HG03064 (cell line): ENCODE results near the gene DMGDH.
"Not testable (repeated sequence)": the region's sequence is repeated elsewhere in the genome, so short reads cannot be mapped to it uniquely, and the experiment has no call there.

Experiments
- ATAC-seq: cut with Tn5 transposase; IDR thresholded peaks from one replicate; pipeline ENCODE4 v1.9.1; 2021; ENCODE audit warnings: low read depth; ENCODE audit not compliant: unreplicated experiment

The DMGDH gene

GRCh38 chr5:79020861-79021561 lies 48.5 kb downstream of the DMGDH start:
- ATAC-seq = no peak

DNA sequence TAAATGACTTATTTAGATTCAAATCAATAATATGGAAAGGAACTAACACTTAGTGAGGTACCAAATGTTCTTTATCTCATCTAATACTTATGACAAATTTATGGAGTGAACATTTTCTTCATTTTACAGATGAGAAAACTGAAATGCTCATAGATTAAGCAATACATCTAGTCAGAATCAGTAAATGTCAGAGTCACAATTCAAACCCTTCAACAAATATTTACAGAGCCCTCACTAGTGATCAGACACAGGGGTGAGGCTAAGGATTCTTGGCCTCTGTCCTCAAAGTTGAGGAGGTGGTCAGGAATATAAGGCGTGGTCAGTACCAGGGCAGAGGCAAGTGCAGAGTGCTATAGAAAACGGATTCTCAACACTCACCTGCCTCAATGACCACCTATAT lies 54.8 kb downstream of the DMGDH start:
- ATAC-seq = no peak

DNA sequence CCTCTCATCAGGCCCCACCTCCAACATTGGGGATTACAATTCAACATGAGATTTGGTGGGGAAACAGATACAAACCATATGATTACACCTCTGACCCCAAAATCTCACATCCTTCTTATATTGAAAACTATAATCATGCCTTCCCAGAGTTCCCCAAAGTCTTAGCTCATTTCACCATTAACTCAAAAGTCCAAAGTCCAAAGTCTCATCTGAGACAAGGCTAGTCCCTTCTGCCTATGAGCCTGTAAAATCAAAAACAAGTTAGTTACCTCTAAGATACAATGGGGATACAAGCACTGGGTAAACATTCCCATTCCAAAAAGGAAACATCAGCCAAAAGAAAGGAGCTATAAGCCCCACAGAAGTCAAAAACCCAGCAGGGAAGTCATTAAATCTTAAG lies 57.6 kb downstream of the DMGDH start:
- ATAC-seq = no peak

- ATAC-seq = no peak
These were observed 58.1 kb downstream of the DMGDH start for GRCh38 chr5:79011219-79011836.

- ATAC-seq = no peak
These were observed 61.1 kb downstream of the DMGDH start for GRCh38 chr5:79008362-79008761.

DNA sequence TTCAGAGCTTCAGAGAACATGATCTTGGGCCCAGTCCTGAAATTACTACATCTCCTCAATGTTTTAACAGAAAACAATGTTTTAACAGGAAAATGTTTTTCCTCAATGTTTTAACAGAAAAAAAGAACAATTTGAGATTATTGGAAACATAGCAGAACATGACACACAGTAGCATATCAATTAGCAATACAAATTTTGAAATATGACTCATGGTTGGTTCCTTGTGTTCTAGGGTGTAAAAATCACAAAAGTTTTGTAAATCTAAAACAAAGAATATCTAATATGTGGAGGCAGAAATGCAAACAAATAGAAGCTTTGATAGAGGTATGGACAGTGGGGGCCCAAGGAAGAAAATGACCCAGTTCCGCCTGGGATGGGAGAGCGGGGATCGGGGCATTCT lies 61.6 kb downstream of the DMGDH start:
- no peak for ATAC-seq

DNA sequence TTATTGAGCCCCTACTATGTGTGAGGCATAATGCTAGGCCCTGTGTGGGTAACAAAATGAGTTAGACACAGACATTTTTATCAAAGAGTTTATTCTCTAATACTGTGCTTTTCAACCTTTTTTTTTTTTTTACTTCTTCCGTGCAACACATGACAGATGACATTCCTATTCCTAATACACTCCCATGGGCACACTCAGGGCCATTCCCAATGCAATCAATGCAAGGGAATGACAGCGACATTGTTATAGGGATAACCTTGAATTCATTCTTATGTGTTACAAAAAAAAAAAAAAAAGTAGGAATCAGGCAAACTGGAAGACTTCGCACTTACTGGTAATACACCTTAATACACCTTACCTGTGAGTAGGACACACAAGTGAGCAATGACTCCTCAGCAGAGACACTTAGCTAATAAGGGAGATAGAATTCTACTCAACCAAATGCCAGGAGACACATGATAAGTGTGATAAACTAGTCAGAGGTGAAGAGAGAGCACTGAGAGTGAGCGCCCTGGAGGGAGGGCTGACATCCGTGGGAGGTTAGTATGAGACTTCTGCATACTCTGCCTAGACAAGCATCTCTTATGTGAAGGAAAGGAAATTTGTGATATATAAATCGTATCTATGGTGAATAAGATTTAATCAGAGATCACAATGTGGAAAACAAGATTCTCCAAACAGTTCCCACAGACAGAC lies 63.4 kb downstream of the DMGDH start:
- ATAC-seq = no peak

DNA sequence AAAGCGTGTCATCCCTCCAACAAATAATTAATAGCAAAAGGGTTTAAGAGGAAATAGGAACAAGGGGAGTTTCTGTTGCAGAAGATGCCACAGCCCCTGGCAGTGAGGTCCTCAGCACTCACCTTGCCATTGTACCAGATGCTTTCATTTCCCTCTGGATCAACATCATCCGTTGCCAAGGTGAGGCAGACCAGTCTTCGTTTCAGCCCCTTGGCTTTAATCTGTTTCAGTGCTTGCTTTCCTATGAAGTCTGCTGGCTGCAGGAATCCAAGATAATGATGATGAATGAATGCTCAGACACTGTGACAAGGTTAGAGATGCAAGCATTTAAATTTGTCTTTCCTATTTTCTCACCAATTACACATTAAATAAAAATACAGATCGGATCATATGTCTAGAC lies 64.3 kb downstream of the DMGDH start:
- no peak for ATAC-seq

GRCh38 chr5:79002374-79002773 lies 67.1 kb downstream of the DMGDH start:
- no peak for ATAC-seq

- no peak for ATAC-seq
These were observed 68.0 kb downstream of the DMGDH start for GRCh38 chr5:79001471-79001870.

DNA sequence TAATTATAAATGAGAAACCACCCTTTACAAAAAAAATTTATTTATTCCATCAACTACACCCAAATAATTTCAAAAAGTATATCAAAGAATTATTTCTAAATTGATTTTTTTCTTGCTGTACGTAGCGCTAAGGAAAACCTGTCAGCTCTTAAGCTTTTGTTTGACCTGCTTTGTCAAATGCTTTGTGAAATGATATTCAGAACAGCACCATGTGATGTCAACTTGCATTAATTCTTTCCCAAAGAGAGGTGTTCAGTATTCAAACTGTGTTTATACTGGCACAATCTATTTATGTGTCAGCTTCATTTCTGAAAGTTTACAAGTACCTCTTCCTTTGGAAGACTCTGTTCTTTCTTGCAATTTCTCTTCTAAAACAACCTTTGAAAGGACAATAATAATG lies 72.4 kb downstream of the DMGDH start:
- no peak for ATAC-seq

GRCh38 chr5:78995521-78996007 lies 73.9 kb downstream of the DMGDH start:
- no peak for ATAC-seq

- no peak for ATAC-seq
These were observed 76.3 kb downstream of the DMGDH start for GRCh38 chr5:78993165-78993564.

DNA sequence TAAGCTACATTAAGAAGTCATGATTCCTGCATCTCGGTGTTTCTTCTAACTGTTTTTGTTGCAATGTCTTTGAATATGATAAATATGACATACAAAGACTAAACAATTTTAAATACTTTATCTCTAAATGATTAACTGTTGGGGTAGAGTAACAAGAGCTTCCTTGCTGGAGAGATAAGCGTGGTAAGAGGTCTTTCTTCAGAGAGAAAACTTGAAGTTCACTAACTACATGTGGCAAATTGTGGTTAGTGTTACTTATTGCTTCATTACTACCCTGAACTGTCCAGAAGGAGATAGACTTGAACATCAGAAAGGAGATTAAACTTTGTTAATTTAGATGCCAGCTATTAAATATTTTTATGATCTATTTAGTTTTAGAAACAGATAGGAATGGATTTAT lies 77.3 kb downstream of the DMGDH start:
- ATAC-seq = no peak

DNA sequence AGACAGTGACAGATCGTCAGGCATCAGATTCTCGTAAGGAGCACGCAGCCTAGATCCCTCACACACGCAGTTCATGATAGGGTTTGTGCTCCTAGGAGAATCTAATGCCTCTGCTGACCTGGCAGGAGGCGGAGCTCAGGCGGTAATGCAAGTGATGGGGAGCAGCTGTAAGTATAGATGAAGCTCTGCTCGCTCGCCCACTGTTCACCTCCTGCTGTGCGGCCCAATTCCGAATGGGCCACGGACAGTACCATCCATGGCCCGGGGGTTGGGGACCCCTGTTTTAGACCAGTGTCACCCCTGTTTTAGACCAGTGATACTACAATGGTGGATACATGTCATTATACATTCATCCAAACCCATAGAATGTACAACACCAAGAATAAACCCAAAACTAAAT lies 80.4 kb downstream of the DMGDH start:
- no peak for ATAC-seq

DNA sequence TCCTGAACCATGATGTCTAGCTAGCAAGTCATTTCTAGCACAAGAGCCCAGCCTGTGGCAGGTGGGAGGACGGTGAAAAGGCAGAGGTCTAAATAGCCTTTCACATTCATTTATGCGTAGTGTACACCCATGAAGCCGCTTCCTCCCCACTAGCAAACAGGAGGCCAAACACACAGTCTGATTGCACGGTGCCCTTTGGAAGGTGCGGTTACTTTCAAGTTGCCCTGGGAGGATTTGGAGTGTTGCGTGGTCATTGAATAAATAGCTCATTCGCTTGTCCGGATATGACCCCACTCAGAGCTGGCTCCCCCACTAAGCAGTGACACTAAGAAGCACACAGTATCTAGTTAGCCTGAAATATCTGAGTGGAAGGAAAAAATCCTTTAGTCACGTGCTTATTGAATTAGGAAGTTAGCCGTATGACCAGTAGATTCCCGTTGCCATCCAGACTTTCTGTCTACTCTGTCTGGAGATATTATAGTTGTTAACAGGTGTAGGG lies 83.7 kb downstream of the DMGDH start:
- peak; percentile 47 for ATAC-seq

DNA sequence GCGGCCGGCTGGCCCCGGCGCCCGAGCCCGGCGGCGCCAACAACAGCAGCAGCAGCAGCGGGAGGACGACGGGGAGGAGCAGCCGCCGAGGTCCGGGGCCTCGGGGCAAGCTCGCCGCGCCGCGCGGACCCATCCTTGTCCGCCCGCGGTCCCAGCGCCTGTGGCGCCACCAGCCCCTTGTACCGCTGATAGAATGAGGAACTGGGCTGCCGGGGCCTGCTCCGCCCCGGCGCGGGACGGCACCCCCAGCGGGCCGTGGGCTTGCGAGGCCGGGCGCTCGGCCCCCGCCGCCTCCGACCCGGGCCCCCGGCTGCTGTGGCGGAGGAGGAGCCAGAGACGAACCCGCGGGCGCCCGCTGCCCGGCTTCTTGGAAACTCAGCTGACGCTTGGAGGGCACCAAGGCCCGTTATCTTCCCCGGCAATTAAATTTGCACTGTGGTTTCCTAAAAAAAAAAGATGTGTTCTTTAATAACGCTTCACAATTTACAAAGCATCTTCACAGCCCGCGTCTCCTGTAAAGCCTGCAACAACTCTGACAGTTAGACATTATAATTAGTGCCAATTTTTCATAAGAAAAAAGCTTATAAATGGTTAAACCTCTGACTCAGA lies 84.3 kb downstream of the DMGDH start, which contains the start of gene ARSB:
ARSB (minus strand) TSS at position 195 of the 609 bp plus-strand sequence; CDS start at position 133, 62 bp downstream.
- peak; percentile 41 for ATAC-seq

- ATAC-seq = peak; percentile 56
These were observed 84.9 kb downstream of the DMGDH start for GRCh38 chr5:78984439-78985115.

DNA sequence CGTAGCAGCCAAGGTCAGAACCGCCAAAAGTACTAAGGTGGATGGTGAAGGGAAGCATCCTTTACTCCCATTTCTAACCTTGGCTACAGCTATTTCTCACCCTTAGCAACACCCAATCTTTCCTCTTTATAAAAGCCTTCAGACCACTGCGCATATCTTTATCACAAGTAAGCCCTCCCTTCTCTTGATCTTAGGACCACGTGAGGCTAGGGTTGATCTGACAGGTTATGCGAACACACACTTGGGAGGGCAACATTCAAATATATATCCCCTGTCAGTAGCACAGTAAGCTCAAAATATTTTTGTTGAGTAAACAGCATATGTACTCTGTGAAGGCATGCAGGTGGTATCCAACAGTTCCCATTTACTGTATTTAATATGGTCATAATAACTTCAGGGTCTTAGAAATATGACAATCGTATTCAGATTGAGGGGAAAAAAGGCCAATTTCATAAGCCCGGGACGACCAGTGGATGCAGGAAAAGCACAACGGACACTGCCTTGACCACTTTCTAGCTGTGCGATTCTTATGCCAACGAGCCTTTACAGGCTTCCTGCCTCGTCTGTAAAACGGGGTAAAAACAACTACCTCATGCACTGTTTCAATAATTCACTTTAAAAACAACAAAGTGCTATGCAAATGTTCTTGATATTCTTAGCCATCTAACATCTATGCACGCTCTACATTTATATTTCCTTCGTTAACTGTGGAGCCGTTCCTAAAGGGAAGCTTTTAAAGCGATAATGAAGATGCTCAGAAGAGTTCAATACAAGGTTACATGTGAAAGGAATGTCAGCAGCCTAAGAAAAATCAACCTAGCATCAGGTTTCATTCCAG lies 85.7 kb downstream of the DMGDH start:
- no peak for ATAC-seq

GRCh38 chr5:78983194-78983593 lies 86.3 kb downstream of the DMGDH start:
- ATAC-seq = not testable (repeated sequence)
